Spleen (tissue), 11 donors: ENCODE data around the gene USP2. TPM values are rescaled to one million over a fixed set of nuclear protein-coding genes. Genes with fewer than 3 reads are reported as not detected.

Experiments used
- DNase-seq: peaks from one replicate; pipeline ENCODE4 v3.0.0-alpha.2; 2020
- H3K27ac ChIP-seq, 8 donors: fragments of 200-600 bp; sonication (generic) in 7 of 8; 1 replicate in 4 of 8; 2 replicates in 4 of 8; pipeline versions ENCODE4 v1.5.0 to v1.8.0; 2016 to 2021; ENCODE audit warnings: inconsistent platforms in 4 of 8, mild to moderate bottlenecking in 4 of 8, moderate library complexity in 1 of 8
- H3K27me3 ChIP-seq, 7 donors: fragments of 200-600 bp; sonication (generic) in 6 of 7; replicated peaks in 1 of 7; 1 replicate in 4 of 7; 2 replicates in 3 of 7; pipeline versions ENCODE4 v1.5.0 to v1.8.0; 2016 to 2021; ENCODE audit warnings: inconsistent platforms in 3 of 7, mild to moderate bottlenecking in 1 of 7
- H3K36me3 ChIP-seq, 6 donors: fragments of 200-600 bp; sonication (generic) in 5 of 6; 1 replicate in 4 of 6; 2 replicates in 2 of 6; pipeline versions ENCODE4 v1.5.0 to v1.8.0; 2016 to 2021; ENCODE audit warnings: inconsistent platforms in 2 of 6
- H3K4me1 ChIP-seq, 6 donors: fragments of 200-600 bp; sonication (generic) in 5 of 6; 1 replicate in 3 of 6; 2 replicates in 3 of 6; pipeline versions ENCODE4 v1.5.0 to v1.8.0; 2016 to 2021; ENCODE audit warnings: inconsistent platforms in 3 of 6
- H3K4me3 ChIP-seq, 8 donors: fragments of 200-600 bp; sonication (generic) in 7 of 8; 1 replicate in 4 of 8; 2 replicates in 4 of 8; pipeline versions ENCODE4 v1.5.0 to v1.8.0; 2016 to 2021; ENCODE audit warnings: inconsistent platforms in 4 of 8, mild to moderate bottlenecking in 4 of 8, moderate library complexity in 2 of 8
- H3K9me3 ChIP-seq, 8 donors: fragments of 200-600 bp; sonication (generic) in 7 of 8; 1 replicate in 4 of 8; 2 replicates in 4 of 8; pipeline versions ENCODE4 v1.5.0 to v1.8.0; 2016 to 2021; ENCODE audit warnings: inconsistent platforms in 4 of 8
- POLR2A ChIP-seq, 3 donors: fragments of 450-650 bp; IDR thresholded peaks; one replicate each; pipeline ENCODE4 v1.5.1; 2017; ENCODE audit warnings: antibody characterized with exemption in 3 of 3, mild to moderate bottlenecking in 1 of 3
- POLR2AphosphoS5 ChIP-seq, 3 donors: sonication (generic); formaldehyde crosslinking; IDR thresholded peaks; one replicate each; pipeline ENCODE4 v1.5.1; 2017; ENCODE audit warnings: antibody characterized with exemption in 3 of 3
- WGBS, 5 donors: extraction: QIAGEN DNeasy Blood & Tissue Kit in 3 of 5; methylation state at CpG; one replicate each; pipeline versions ENCODE4 v1.1.5 to v1.1.7; 2013 to 2018; 5-methylcytosine and 5-hydroxymethylcytosine counted together
- intact Hi-C: fragments of 100-400 bp; cut with DNase I; formaldehyde crosslinking; loops from one replicate; pipeline ENCODE4 v1.15.0; 2023; ENCODE audit warnings: low total_unique reads
- polyA plus RNA-seq, 3 donors: library from polyadenylated mRNA; stranded (reverse); fragments of 200-250 nt; gene quantifications; one replicate each; pipeline ENCODE4 v1.2.1, GENCODE V29; 2013
- total RNA-seq, 7 donors: library from RNA; depleted of rRNA in 3 of 7; stranded (reverse); fragments of >200 nt in 3 of 7; fragmentation: NEBNext Ultra II Directional in 4 of 7; extraction: Animal tissue kit (Norgen Biotek cat#: 25700) in 4 of 7; gene quantifications; one replicate each; pipeline versions ENCODE4 v1.1.0 to v1.2.1, GENCODE V29; 2016 to 2021
- TF ChIP-seq, protein P1 (sequence below), 11 experiments: fragments of 200-600 bp in 7 of 11; fragments of 450-650 bp in 4 of 11; sonication (generic) in 4 of 11; IDR thresholded peaks in 8 of 11; conservative IDR thresholded peaks in 3 of 11; 1 replicate in 7 of 11; 2 replicates in 4 of 11; pipeline versions ENCODE4 v1.4.0 to v1.8.0; 2016 to 2021; ENCODE audit warnings: antibody characterized with exemption in 11 of 11, inconsistent platforms in 4 of 11, mild to moderate bottlenecking in 1 of 11
- donor health status: healthy with polysubstance abuse.
- donor health status: DM: no; HTN: no; CAD: no; lungs with moderate emphysema.
- donor health status: DM: no; HTN: no; CAD: no.
- donor health status: Bipolar disorder and iron deficiency.
- donor health status: healthy.
- donor health status: DM: no; HTN: no; CAD: no.
- donor health status: DM: yes; HTN: yes; CAD: no.

USP2 gene
- total and polyA plus RNA-seq, 10 donors = 0.15 to 0.88 (median 0.45) TPM

GRCh38 chr11:119421941-119422808 lies 40.7 kb upstream of the USP2 start:
- peaks cover 0 to 70% (median 38%) of the 10 kb centered on the region in 7 donors for H3K27me3 ChIP-seq
- no peak for DNase-seq

GRCh38 chr11:119421351-119421750 lies 39.9 kb upstream of the USP2 start:
- no peak for DNase-seq
- no peak overlapping the region for H3K27ac ChIP-seq
- H3K4me3 ChIP-seq = peak overlapping the region in 6 of 8 donors; percentile 27 to 62 (median 35)
- no peak for TF ChIP-seq POLR2AphosphoS5 (IDR thresholded peaks at IDR 0.05)
- no peak for TF ChIP-seq POLR2A (IDR thresholded peaks at IDR 0.05)
- TF ChIP-seq, protein P1, sequence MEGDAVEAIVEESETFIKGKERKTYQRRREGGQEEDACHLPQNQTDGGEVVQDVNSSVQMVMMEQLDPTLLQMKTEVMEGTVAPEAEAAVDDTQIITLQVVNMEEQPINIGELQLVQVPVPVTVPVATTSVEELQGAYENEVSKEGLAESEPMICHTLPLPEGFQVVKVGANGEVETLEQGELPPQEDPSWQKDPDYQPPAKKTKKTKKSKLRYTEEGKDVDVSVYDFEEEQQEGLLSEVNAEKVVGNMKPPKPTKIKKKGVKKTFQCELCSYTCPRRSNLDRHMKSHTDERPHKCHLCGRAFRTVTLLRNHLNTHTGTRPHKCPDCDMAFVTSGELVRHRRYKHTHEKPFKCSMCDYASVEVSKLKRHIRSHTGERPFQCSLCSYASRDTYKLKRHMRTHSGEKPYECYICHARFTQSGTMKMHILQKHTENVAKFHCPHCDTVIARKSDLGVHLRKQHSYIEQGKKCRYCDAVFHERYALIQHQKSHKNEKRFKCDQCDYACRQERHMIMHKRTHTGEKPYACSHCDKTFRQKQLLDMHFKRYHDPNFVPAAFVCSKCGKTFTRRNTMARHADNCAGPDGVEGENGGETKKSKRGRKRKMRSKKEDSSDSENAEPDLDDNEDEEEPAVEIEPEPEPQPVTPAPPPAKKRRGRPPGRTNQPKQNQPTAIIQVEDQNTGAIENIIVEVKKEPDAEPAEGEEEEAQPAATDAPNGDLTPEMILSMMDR (IDR thresholded peaks at IDR 0.05 in 8 of 11, conservative IDR thresholded peaks at IDR 0.05 in 3 of 11) = no peak
- no peaks in the 10 kb centered on the region for H3K9me3 ChIP-seq
- no peaks in the 10 kb centered on the region for H3K36me3 ChIP-seq
- H3K4me1 ChIP-seq = peaks cover 6 to 31% (median 20%) of the 10 kb centered on the region in 6 donors
- H3K27me3 ChIP-seq = peaks cover 0 to 70% (median 38%) of the 10 kb centered on the region in 7 donors
- intact Hi-C loops = no loop called here
- WGBS, 5 donors = 41 to 61% (median 48%) methylated on average over 8 of the region's 8 CpGs

More at GRCh38 chr11:119421941-119422808, 40.7 kb upstream of the USP2 start:
- Histone ChIP-seq H3K9me3 (no peaks in the 10 kb centered on the region), H3K36me3 (no peaks in the 10 kb centered on the region), H3K4me3 (peak overlapping the region; percentile 4 to 62 (median 35)), H3K4me1 (peaks cover 6 to 31% (median 20%) of the 10 kb centered on the region in 6 donors), H3K27ac (peak overlapping the region in 4 of 8 donors; percentile 2 to 20 (median 12))
- no peak for TF ChIP-seq POLR2A (IDR thresholded peaks at IDR 0.05)
- TF ChIP-seq, protein P1 (IDR thresholded peaks at IDR 0.05 in 8 of 11, conservative IDR thresholded peaks at IDR 0.05 in 3 of 11) = no peak
- TF ChIP-seq POLR2AphosphoS5 (IDR thresholded peaks at IDR 0.05) = no peak
- WGBS, 5 donors = 2% methylated on average over 38 to 49 of the region's 49 CpGs
- intact Hi-C loops = no loop called here

DNA sequence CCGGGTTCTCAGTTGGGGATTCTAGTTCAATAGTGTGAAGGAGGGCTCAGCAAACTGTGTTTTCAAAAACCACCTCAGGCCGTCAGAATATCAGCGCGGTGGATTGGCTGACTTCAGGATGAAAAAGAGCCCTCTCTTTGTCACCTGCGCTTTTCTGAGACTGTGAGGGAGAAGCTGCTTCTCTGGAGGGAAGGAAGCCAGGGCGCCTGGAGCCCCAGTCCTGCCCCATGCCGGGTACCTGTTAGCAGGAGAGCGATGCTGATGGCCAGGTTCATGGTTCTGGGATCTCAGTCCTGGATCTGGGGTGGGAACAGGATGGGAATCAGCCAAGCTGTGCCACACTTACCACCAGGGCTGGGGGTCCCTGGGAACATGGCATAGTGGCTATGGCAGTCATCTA lies 39.1 kb upstream of the USP2 start:
- TF ChIP-seq, protein P1 (IDR thresholded peaks at IDR 0.05 in 8 of 11, conservative IDR thresholded peaks at IDR 0.05 in 3 of 11) = no peak
- TF ChIP-seq POLR2A (IDR thresholded peaks at IDR 0.05) (no peak), POLR2AphosphoS5 (IDR thresholded peaks at IDR 0.05) (no peak)
- Histone ChIP-seq H3K27ac (no peak overlapping the region), H3K9me3 (no peaks in the 10 kb centered on the region), H3K4me1 (peaks cover 6 to 31% (median 20%) of the 10 kb centered on the region in 6 donors), H3K4me3 (no peak overlapping the region), H3K27me3 (peaks cover 0 to 70% (median 38%) of the 10 kb centered on the region in 7 donors), H3K36me3 (no peaks in the 10 kb centered on the region)
- WGBS, 5 donors = 84 to 92% (median 90%) methylated on average over 7 to 8 of the region's 8 CpGs
- DNase-seq = no peak
- intact Hi-C loops = no loop called here

- no peak for DNase-seq
- intact Hi-C loops = no loop called here
- H3K27me3 ChIP-seq = peaks cover 0 to 66% (median 38%) of the 10 kb centered on the region in 7 donors
- no peak overlapping the region for H3K27ac ChIP-seq
- H3K9me3 ChIP-seq = no peaks in the 10 kb centered on the region
- peaks cover 6 to 31% (median 20%) of the 10 kb centered on the region in 6 donors for H3K4me1 ChIP-seq
- WGBS, 5 donors = 82 to 88% (median 88%) methylated on average over 15 to 18 of the region's 18 CpGs
- H3K36me3 ChIP-seq = no peaks in the 10 kb centered on the region
- TF ChIP-seq POLR2A (IDR thresholded peaks at IDR 0.05) (no peak), POLR2AphosphoS5 (IDR thresholded peaks at IDR 0.05) (no peak)
- TF ChIP-seq, protein P1 (IDR thresholded peaks at IDR 0.05 in 8 of 11, conservative IDR thresholded peaks at IDR 0.05 in 3 of 11) = no peak
- no peak overlapping the region for H3K4me3 ChIP-seq
Measured at GRCh38 chr11:119419834-119420492, 38.5 kb upstream of the USP2 start.
